Measurements from ENCODE around the gene SLC25A38.

The SLC25A38 gene

GRCh38 chr3:39434574-39434973, 51.4 kb downstream of the SLC25A38 start:
- no peak for TF ChIP-seq CTCF (conservative IDR thresholded peaks at IDR 0.05; ENCODE audit: control insufficient read depth, insufficient read depth, low read depth, low read length)
- no peak overlapping the region for H3K4me3 ChIP-seq (ENCODE audit: control insufficient read depth, low read depth, low read length)
- DNase-seq (ENCODE audit: low read depth), result peak; percentile 64

GRCh38 chr3:39435006-39435748, 52.0 kb downstream of the SLC25A38 start:
- DNase-seq (ENCODE audit: low read depth), result no peak
- TF ChIP-seq CTCF (conservative IDR thresholded peaks at IDR 0.05; ENCODE audit: control insufficient read depth, insufficient read depth, low read depth, low read length), result no peak
- H3K4me3 ChIP-seq (ENCODE audit: control insufficient read depth, low read depth, low read length), result no peak overlapping the region

GRCh38 chr3:39438880-39439279, 55.7 kb downstream of the SLC25A38 start:
- H3K4me3 ChIP-seq (ENCODE audit: control insufficient read depth, low read depth, low read length), result no peak overlapping the region
- TF ChIP-seq CTCF (conservative IDR thresholded peaks at IDR 0.05; ENCODE audit: control insufficient read depth, insufficient read depth, low read depth, low read length), result no peak
- no peak for DNase-seq (ENCODE audit: low read depth)

GRCh38 chr3:39440316-39440715, 57.1 kb downstream of the SLC25A38 start:
- DNase-seq (ENCODE audit: low read depth), result no peak
- no peak overlapping the region for H3K4me3 ChIP-seq (ENCODE audit: control insufficient read depth, low read depth, low read length)
- no peak for TF ChIP-seq CTCF (conservative IDR thresholded peaks at IDR 0.05; ENCODE audit: control insufficient read depth, insufficient read depth, low read depth, low read length)

- no peak for DNase-seq (ENCODE audit: low read depth)
- H3K4me3 ChIP-seq (ENCODE audit: control insufficient read depth, low read depth, low read length), result no peak overlapping the region
- TF ChIP-seq CTCF (conservative IDR thresholded peaks at IDR 0.05; ENCODE audit: control insufficient read depth, insufficient read depth, low read depth, low read length), result peak; percentile 16
Observed at GRCh38 chr3:39443530-39443929, 60.4 kb downstream of the SLC25A38 start.

GRCh38 chr3:39445927-39446326, 62.8 kb downstream of the SLC25A38 start:
- DNase-seq (ENCODE audit: low read depth), result no peak
- TF ChIP-seq CTCF (conservative IDR thresholded peaks at IDR 0.05; ENCODE audit: control insufficient read depth, insufficient read depth, low read depth, low read length), result no peak
- no peak overlapping the region for H3K4me3 ChIP-seq (ENCODE audit: control insufficient read depth, low read depth, low read length)
